CD4-positive, alpha-beta T cell treated with Interleukin-17A for 4 hours (primary cell): ENCODE data around the gene LMCD1.

Experiments used
- DNase-seq: peaks from one replicate; pipeline ENCODE4 v3.0.0-alpha.2; 2020; ENCODE audit warnings: mixed read lengths

The LMCD1 gene

GRCh38 chr3:8501371-8502131 lies at the start of gene LMCD1:
Gene LMCD1 (plus strand): TSS chr3:8501823. CDS start chr3:8501939, 116 bp downstream.
- peak; percentile 78 for DNase-seq

GRCh38 chr3:8452112-8452511 lies 49.5 kb upstream of the LMCD1 start:
- DNase-seq, result no peak

- no peak for DNase-seq
Observed at GRCh38 chr3:8453153-8453552, 48.5 kb upstream of the LMCD1 start.

GRCh38 chr3:8455526-8456411 lies 45.9 kb upstream of the LMCD1 start:
- no peak for DNase-seq

GRCh38 chr3:8456412-8456811 lies 45.2 kb upstream of the LMCD1 start:
- DNase-seq, result no peak

GRCh38 chr3:8457039-8457438 lies 44.6 kb upstream of the LMCD1 start:
- DNase-seq, result no peak

- DNase-seq, result no peak
Observed at GRCh38 chr3:8458238-8458661, 43.4 kb upstream of the LMCD1 start.

- DNase-seq, result no peak
Observed at GRCh38 chr3:8458711-8459110, 42.9 kb upstream of the LMCD1 start.

- no peak for DNase-seq
Observed at GRCh38 chr3:8460050-8460708, 41.4 kb upstream of the LMCD1 start.

GRCh38 chr3:8460815-8461456 lies 40.7 kb upstream of the LMCD1 start:
- no peak for DNase-seq

GRCh38 chr3:8464668-8465067 lies 37.0 kb upstream of the LMCD1 start:
- DNase-seq, result no peak

- DNase-seq, result no peak
Observed at GRCh38 chr3:8466526-8466925, 35.1 kb upstream of the LMCD1 start.

- DNase-seq, result no peak
Observed at GRCh38 chr3:8470801-8471200, 30.8 kb upstream of the LMCD1 start.

GRCh38 chr3:8472549-8472948 lies 29.1 kb upstream of the LMCD1 start:
- no peak for DNase-seq

GRCh38 chr3:8473029-8473428 lies 28.6 kb upstream of the LMCD1 start:
- DNase-seq, result no peak

- DNase-seq, result no peak
Observed at GRCh38 chr3:8473990-8474389, 27.6 kb upstream of the LMCD1 start.

- DNase-seq, result no peak
Observed at GRCh38 chr3:8474991-8475390, 26.6 kb upstream of the LMCD1 start.

GRCh38 chr3:8480699-8481098 lies 20.9 kb upstream of the LMCD1 start:
- DNase-seq, result no peak

GRCh38 chr3:8481380-8481779 lies 20.2 kb upstream of the LMCD1 start:
- DNase-seq, result no peak

- no peak for DNase-seq
Observed at GRCh38 chr3:8482263-8482662, 19.4 kb upstream of the LMCD1 start.

GRCh38 chr3:8482960-8483665 lies 18.5 kb upstream of the LMCD1 start:
- no peak for DNase-seq

- no peak for DNase-seq
Observed at GRCh38 chr3:8484409-8485140, 17.0 kb upstream of the LMCD1 start.
